Measurements from ENCODE around the gene NMT1. TPM values are rescaled to one million over a fixed set of nuclear protein-coding genes. Genes with fewer than 3 reads are reported as not detected.
A peak's percentile ranks its signal among the peaks of the same experiment; 100 is the strongest.

Gene NMT1
- total RNA-seq, 1 experiment from 2014 or later, result 132 TPM

GRCh38 chr17:45091778-45092425, 30.8 kb downstream of the NMT1 start:
- H2AFZ ChIP-seq, result no peak overlapping the region
- no peaks in the 10 kb centered on the region for H3K9me2 ChIP-seq (ENCODE audit: insufficient read depth)
- CTCF ChIA-PET, result no interaction called here
- H3K27me3 ChIP-seq (ENCODE audit: insufficient read depth, low read depth), result no peaks in the 10 kb centered on the region
- intact Hi-C loops (cut with micrococcal nuclease; ENCODE audit: unreplicated experiment), result loop anchor here (2.0 to 10.0 kb wide), 3 partner anchors 33 to 67 kb away; partner anchors contain the start of gene DCAKD
- no peak overlapping the region for H3K4me3 ChIP-seq
- no peaks in the 10 kb centered on the region for H3K9me3 ChIP-seq (ENCODE audit: insufficient read depth, low read depth)
- no TSS peak for BruUV-seq (replicated peaks)
- H3K4me2 ChIP-seq, result no peak overlapping the region
- peaks cover 20% of the 10 kb centered on the region for H3K36me3 ChIP-seq (ENCODE audit: low read depth)
- no peak for TF ChIP-seq EZH2 (IDR thresholded peaks at IDR 0.05; ENCODE audit: low read depth)
- TF ChIP-seq CTCF (conservative IDR thresholded peaks at IDR 0.05), result no peak
- no peaks in the 10 kb centered on the region; the same call in 1 of the 2 replicates for H3K79me2 ChIP-seq (ENCODE audit: low read depth)
- H3K27ac ChIP-seq, result peak overlapping the region; percentile 66
- peaks cover 21% of the 10 kb centered on the region for H3K4me1 ChIP-seq (replicated peaks; ENCODE audit: insufficient read depth)
- peaks cover 49% of the 10 kb centered on the region for H3F3A ChIP-seq (ENCODE audit: insufficient read depth, low read depth)
- H4K20me1 ChIP-seq (ENCODE audit: insufficient read depth), result no peaks in the 10 kb centered on the region
- DNase-seq, result peak in 1 of 2 experiments; percentile 55
- POLR2A ChIA-PET (ENCODE audit: unreplicated experiment), result no interaction called here

GRCh38 chr17:45092911-45093430, 31.9 kb downstream of the NMT1 start:
- Histone ChIP-seq H3K36me3 (ENCODE audit: low read depth) (peaks cover 20% of the 10 kb centered on the region), H3K9me3 (ENCODE audit: insufficient read depth, low read depth) (no peaks in the 10 kb centered on the region), H3K9me2 (ENCODE audit: insufficient read depth) (no peaks in the 10 kb centered on the region), H3K4me2 (peak overlapping the region; percentile 40), H3K4me3 (no peak overlapping the region), H3K27ac (peak overlapping the region; percentile 66), H2AFZ (no peak overlapping the region), H3K4me1 (replicated peaks; ENCODE audit: insufficient read depth) (peaks cover 21% of the 10 kb centered on the region), H3K27me3 (ENCODE audit: insufficient read depth, low read depth) (no peaks in the 10 kb centered on the region), H3F3A (ENCODE audit: insufficient read depth, low read depth) (peaks cover 55% of the 10 kb centered on the region), H4K20me1 (ENCODE audit: insufficient read depth) (no peaks in the 10 kb centered on the region), H3K79me2 (ENCODE audit: low read depth) (no peaks in the 10 kb centered on the region; the same call in 1 of the 2 replicates)
- ChIA-PET POLR2A (ENCODE audit: unreplicated experiment) (interaction anchor here (0.5 to 0.7 kb wide), 3 partner anchors 35 to 187 kb away, joined by 4 to 7 read pairs (median 7); partner anchors contain the start of gene C1QL1), CTCF (interaction anchor here (0.5 kb wide), 1 partner anchor 104 kb away, joined by 4 read pairs; no protein-coding TSS in a partner anchor)
- BruUV-seq (replicated peaks), result no TSS peak
- TF ChIP-seq CTCF (conservative IDR thresholded peaks at IDR 0.05) (no peak), EZH2 (IDR thresholded peaks at IDR 0.05; ENCODE audit: low read depth) (no peak)
- peak; percentile 86 to 88 for DNase-seq
- intact Hi-C loops (cut with micrococcal nuclease; ENCODE audit: unreplicated experiment), result loop anchor here (2.0 to 10.0 kb wide), 3 partner anchors 32 to 68 kb away; partner anchors contain the start of gene DCAKD

DNA sequence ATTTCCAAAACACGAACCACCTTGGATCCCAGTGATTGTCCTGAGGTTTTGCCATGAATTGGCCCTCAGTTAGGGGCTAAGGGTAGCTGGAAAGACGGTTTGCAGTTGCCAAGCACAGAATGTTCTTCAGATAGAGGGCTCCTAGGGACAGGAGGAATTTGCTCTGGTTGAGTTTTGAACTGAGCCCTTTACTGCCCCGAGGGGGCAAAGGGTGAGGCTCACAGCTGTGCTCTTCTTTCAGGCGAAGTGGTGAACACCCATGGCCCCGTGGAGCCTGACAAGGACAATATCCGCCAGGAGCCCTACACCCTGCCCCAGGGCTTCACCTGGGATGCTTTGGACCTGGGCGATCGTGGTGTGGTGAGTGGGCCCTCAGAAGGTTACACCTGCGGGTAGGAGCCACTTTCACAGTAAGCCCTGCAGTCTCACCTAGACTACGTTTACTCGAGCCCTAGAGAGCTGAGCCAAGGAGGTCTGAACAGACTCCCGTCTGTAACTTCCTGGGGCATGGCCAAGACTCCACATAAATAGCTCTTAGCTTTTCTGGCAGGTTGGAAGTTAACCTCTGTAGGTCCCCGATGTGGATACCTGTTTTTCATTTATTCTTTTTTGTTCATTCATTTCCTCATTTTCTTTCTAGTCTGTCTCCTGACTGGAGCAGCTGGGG, 32.5 kb downstream of the NMT1 start:
- Histone ChIP-seq H3K27ac (peak overlapping the region; percentile 66), H3K4me3 (no peak overlapping the region), H3K9me3 (ENCODE audit: insufficient read depth, low read depth) (no peaks in the 10 kb centered on the region), H3K36me3 (ENCODE audit: low read depth) (peaks cover 20% of the 10 kb centered on the region), H4K20me1 (ENCODE audit: insufficient read depth) (no peaks in the 10 kb centered on the region; the same call in 1 of the 2 replicates), H2AFZ (no peak overlapping the region), H3K27me3 (ENCODE audit: insufficient read depth, low read depth) (no peaks in the 10 kb centered on the region), H3K9me2 (ENCODE audit: insufficient read depth) (no peaks in the 10 kb centered on the region), H3F3A (ENCODE audit: insufficient read depth, low read depth) (peaks cover 62% of the 10 kb centered on the region), H3K4me2 (peak overlapping the region; percentile 40), H3K79me2 (ENCODE audit: low read depth) (no peaks in the 10 kb centered on the region; the same call in 1 of the 2 replicates), H3K4me1 (replicated peaks; ENCODE audit: insufficient read depth) (peaks cover 21% of the 10 kb centered on the region)
- BruUV-seq (replicated peaks), result TSS peak; percentile 18
- no peak for TF ChIP-seq CTCF (conservative IDR thresholded peaks at IDR 0.05)
- no peak for TF ChIP-seq EZH2 (IDR thresholded peaks at IDR 0.05; ENCODE audit: low read depth)
- intact Hi-C loops (cut with micrococcal nuclease; ENCODE audit: unreplicated experiment), result loop anchor here (2.0 to 10.0 kb wide), 3 partner anchors 31 to 69 kb away; partner anchors contain the start of gene DCAKD
- ChIA-PET CTCF (interaction anchor here (0.5 to 0.7 kb wide), 2 partner anchors 104 to 378 kb away, joined by 3 to 4 read pairs; no protein-coding TSS in a partner anchor), POLR2A (ENCODE audit: unreplicated experiment) (interaction anchor here (0.5 to 0.6 kb wide), 2 partner anchors 34 to 125 kb away, joined by 4 to 7 read pairs; partner anchors contain the start of gene C1QL1)
- DNase-seq, result no peak
